Endothelial cell of umbilical vein (primary cell): Measurements from ENCODE around the gene ARMC5. TPM values are rescaled to one million over a fixed set of nuclear protein-coding genes. Genes with fewer than 3 reads are reported as not detected.

Source experiments
- BruUV-seq: library from RNA; stranded (reverse); fragments of 400-500 nt; replicated peaks from 2 replicates; lab custom pipeline; 2021; lab: Mats Ljungman, UMichigan
- CTCF ChIA-PET: fragments of 300-600, 350-600 bp; sonication (Branson Sonifier 250); formaldehyde crosslinking; loops from one replicate; lab custom pipeline; 2021; ENCODE audit warnings: antibody characterized with exemption, inconsistent platforms; lab: Charles Lee
- POLR2A ChIA-PET: fragments of 300-600, 350-600 bp; sonication (Branson Sonifier 250); formaldehyde crosslinking; loops from one replicate; lab custom pipeline; 2021; ENCODE audit warnings: antibody characterized with exemption, inconsistent platforms; lab: Charles Lee
- DNase-seq: peaks from one replicate; pipeline ENCODE4 v3.0.0-alpha.2; 2011; ENCODE audit warnings: low read depth, low spot score
- FAIRE-seq: peaks from 2 replicates; lab custom pipeline; 2011; peaks lifted over from hg19 to GRCh38; lab: Jason Lieb, UNC
- H2AFZ ChIP-seq: 2 replicates; pipeline ENCODE4 v1.6.0; 2012; ENCODE audit warnings: low read depth, low read length, control low read depth, inconsistent platforms
- H3K27ac ChIP-seq: 2 replicates; pipeline ENCODE4 v1.5.1; 2011; ENCODE audit warnings: low read depth, mild to moderate bottlenecking, control low read depth, low read length, moderate library complexity; ENCODE audit not compliant: insufficient read depth
- H3K27me3 ChIP-seq, 2 experiments: 2 replicates each; pipeline versions ENCODE4 v1.6.0 to v1.6.1; 2011; ENCODE audit warnings: low read length in 2 of 2, mixed read lengths in 1 of 2; ENCODE audit not compliant: control insufficient read depth in 2 of 2, insufficient read depth in 2 of 2
- H3K36me3 ChIP-seq, 2 experiments: 2 replicates in 1 of 2; 3 replicates in 1 of 2; pipeline ENCODE4 v1.5.1; 2011; ENCODE audit warnings: low read length in 2 of 2, mild to moderate bottlenecking in 1 of 2, moderate library complexity in 1 of 2; ENCODE audit not compliant: control insufficient read depth in 2 of 2, insufficient read depth in 2 of 2; ENCODE audit errors: extremely low read depth in 1 of 2
- H3K4me1 ChIP-seq: 3 replicates; pipeline ENCODE4 v1.5.1; 2011; ENCODE audit warnings: mild to moderate bottlenecking, low read length; ENCODE audit not compliant: control insufficient read depth, insufficient read depth; ENCODE audit errors: extremely low read depth
- H3K4me2 ChIP-seq: 2 replicates; pipeline ENCODE4 v1.6.1; 2011; ENCODE audit warnings: low read length, control low read depth, mixed read lengths; ENCODE audit not compliant: insufficient read depth
- H3K4me3 ChIP-seq, 3 experiments: fragments of 200-600 bp in 1 of 3; sonication (generic), shearing (Covaris generic) in 1 of 3; replicated peaks in 1 of 3; 2 replicates each; pipeline ENCODE4 v1.5.1; 2011 to 2016; ENCODE audit warnings: control low read depth in 3 of 3, low read length in 3 of 3, mild to moderate bottlenecking in 2 of 3, inconsistent platforms in 1 of 3, low read depth in 1 of 3, moderate library complexity in 1 of 3; ENCODE audit not compliant: insufficient read depth in 1 of 3
- H3K79me2 ChIP-seq: 2 replicates; pipeline ENCODE4 v1.6.0; 2012; ENCODE audit warnings: low read length, inconsistent platforms; ENCODE audit not compliant: control insufficient read depth, insufficient read depth
- H3K9ac ChIP-seq: replicated peaks from 2 replicates; pipeline ENCODE3; 2011; ENCODE audit warnings: low read length, control low read depth; ENCODE audit not compliant: insufficient read depth; ENCODE audit errors: extremely low read depth
- H3K9me1 ChIP-seq: replicated peaks from 3 replicates; pipeline ENCODE4 v1.6.0; 2011; ENCODE audit warnings: mild to moderate bottlenecking, low read length; ENCODE audit not compliant: control insufficient read depth, insufficient read depth; ENCODE audit errors: extremely low read depth
- H3K9me3 ChIP-seq: replicated peaks from 2 replicates; pipeline ENCODE4 v1.5.1; 2012; ENCODE audit warnings: low read length, inconsistent platforms; ENCODE audit not compliant: control insufficient read depth, insufficient read depth
- H4K20me1 ChIP-seq: replicated peaks from 2 replicates; pipeline ENCODE3; 2011; ENCODE audit warnings: mild to moderate bottlenecking, low read length; ENCODE audit not compliant: control insufficient read depth, insufficient read depth; ENCODE audit errors: extremely low read depth
- EZH2 ChIP-seq: IDR thresholded peaks from 2 replicates; pipeline ENCODE4 v1.6.1; 2012; ENCODE audit warnings: borderline replicate concordance, low read depth, mild to moderate bottlenecking, moderate library complexity, low read length, inconsistent platforms; ENCODE audit not compliant: severe bottlenecking
- FOS ChIP-seq: IDR thresholded peaks from 2 replicates; pipeline ENCODE4 v1.6.1; 2011; ENCODE audit warnings: mild to moderate bottlenecking, low read length, moderate library complexity, borderline replicate concordance; ENCODE audit not compliant: insufficient read depth
- GATA2 ChIP-seq: IDR thresholded peaks from 2 replicates; pipeline ENCODE4 v1.7.0; 2011; ENCODE audit warnings: low read depth, mild to moderate bottlenecking, moderate library complexity, mixed read lengths, low read length; ENCODE audit not compliant: insufficient read length, insufficient read depth
- JUN ChIP-seq: IDR thresholded peaks from 2 replicates; pipeline ENCODE4 v1.6.1; 2011; ENCODE audit warnings: borderline replicate concordance, low read depth; ENCODE audit not compliant: insufficient read length, insufficient read depth
- MYC ChIP-seq: IDR thresholded peaks from one replicate; pipeline ENCODE4 v1.6.1; 2011; ENCODE audit warnings: mild to moderate bottlenecking, low read depth, low read length
- POLR2A ChIP-seq: IDR thresholded peaks from 2 replicates; pipeline ENCODE4 v1.6.1; 2012; ENCODE audit warnings: low read depth, mild to moderate bottlenecking, control low read depth, low read length
- POLR2AphosphoS5 ChIP-seq: IDR thresholded peaks from 2 replicates; pipeline ENCODE4 v1.6.1; 2012; ENCODE audit warnings: low read depth, mild to moderate bottlenecking, control low read depth, low read length, moderate library complexity; ENCODE audit not compliant: insufficient read depth
- dilution Hi-C: fragments of 300-500 bp; cut with MboI; formaldehyde crosslinking; loops from one replicate; pipeline ENCODE4 v1.15.0; 2019; ENCODE audit warnings: low sequenced_read_pairs; ENCODE audit not compliant: extremely low pct_ligation_motif_present
- intact Hi-C: fragments of 100-400 bp; cut with micrococcal nuclease; formaldehyde crosslinking; loops from one replicate; pipeline ENCODE4 v1.10.0; 2022
- polyA plus RNA-seq, 4 experiments: library from polyadenylated mRNA; depleted of rRNA in 3 of 4; stranded (reverse) in 3 of 4; unstranded in 1 of 4; fragments of >200 nt; gene quantifications; 2 replicates each; pipeline versions ENCODE4 v1.2.1 to v1.2.3, GENCODE V29; 2011 to 2012; ENCODE audit warnings: missing spikeins in 1 of 4
- total RNA-seq: library from RNA; stranded (reverse); gene quantifications from 2 replicates; pipeline ENCODE4 v1.2.3, GENCODE V29; 2021
- TF ChIP-seq, protein P1 (sequence below): IDR thresholded peaks from 2 replicates; pipeline ENCODE4 v1.6.1; 2011; ENCODE audit not compliant: insufficient read depth, insufficient read length
- TF ChIP-seq, protein P2 (sequence below), 2 donors: IDR thresholded peaks; 1 replicate in 1 of 2; 2 replicates in 1 of 2; pipeline ENCODE4 v1.5.1; 2011; ENCODE audit warnings: low read length in 2 of 2, mild to moderate bottlenecking in 2 of 2, moderate library complexity in 2 of 2, control low read depth in 1 of 2, inconsistent platforms in 1 of 2, low read depth in 1 of 2; ENCODE audit not compliant: insufficient read depth in 1 of 2; ENCODE audit errors: extremely low read depth in 1 of 2

The ARMC5 gene
- total and polyA plus RNA-seq, 2 donors (not counting 3 experiments of a cell fraction or from before 2014, with no cell fraction given), result 17.3 to 18.8 TPM

DNA sequence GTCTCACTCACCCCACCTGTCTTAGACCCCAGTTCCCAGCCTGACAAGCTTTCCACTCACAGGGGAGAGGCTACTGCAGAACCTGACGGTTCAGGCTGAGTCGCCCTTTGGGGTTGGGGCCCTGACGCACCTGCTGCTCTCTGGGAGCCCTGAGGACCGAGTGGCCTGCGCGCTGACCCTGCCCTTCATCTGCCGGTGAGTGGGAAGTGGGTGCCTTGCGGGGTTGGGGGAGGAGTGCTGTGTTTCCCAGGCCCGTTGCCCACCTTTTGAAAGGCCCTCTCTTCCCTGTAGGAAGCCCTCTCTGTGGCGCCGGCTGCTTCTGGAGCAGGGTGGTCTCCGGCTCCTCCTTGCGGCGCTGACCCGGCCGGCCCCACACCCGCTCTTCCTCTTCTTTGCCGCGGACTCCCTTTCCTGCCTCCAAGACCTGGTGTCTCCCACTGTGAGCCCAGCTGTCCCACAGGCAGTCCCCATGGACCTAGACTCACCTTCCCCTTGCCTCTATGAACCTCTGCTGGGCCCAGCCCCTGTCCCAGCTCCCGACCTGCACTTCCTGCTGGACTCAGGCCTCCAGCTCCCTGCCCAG, 6.6 kb downstream of the ARMC5 start:
- Histone ChIP-seq H4K20me1 (no peaks in the 10 kb centered on the region), H3K9me1 (no peaks in the 10 kb centered on the region), H3K27ac (no peak overlapping the region), H3K9ac (no peak overlapping the region), H3K36me3 (peaks cover 6 to 27% of the 10 kb centered on the region in 2 experiments), H3K79me2 (peaks cover 4% of the 10 kb centered on the region), H3K9me3 (no peaks in the 10 kb centered on the region), H3K4me1 (peaks cover under 1% of the 10 kb centered on the region), H2AFZ (no peak overlapping the region), H3K27me3 (no peaks in the 10 kb centered on the region), H3K4me3 (no peak overlapping the region), H3K4me2 (no peak overlapping the region)
- ChIA-PET CTCF (no interaction called here), POLR2A (no interaction called here)
- TF ChIP-seq GATA2, result no peak
- no peak for TF ChIP-seq POLR2AphosphoS5
- TF ChIP-seq JUN, result no peak
- TF ChIP-seq POLR2A, result no peak
- no peak for TF ChIP-seq FOS
- no peak for TF ChIP-seq EZH2
- TF ChIP-seq, protein P1, sequence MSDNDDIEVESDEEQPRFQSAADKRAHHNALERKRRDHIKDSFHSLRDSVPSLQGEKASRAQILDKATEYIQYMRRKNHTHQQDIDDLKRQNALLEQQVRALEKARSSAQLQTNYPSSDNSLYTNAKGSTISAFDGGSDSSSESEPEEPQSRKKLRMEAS, result no peak
- TF ChIP-seq, protein P2, sequence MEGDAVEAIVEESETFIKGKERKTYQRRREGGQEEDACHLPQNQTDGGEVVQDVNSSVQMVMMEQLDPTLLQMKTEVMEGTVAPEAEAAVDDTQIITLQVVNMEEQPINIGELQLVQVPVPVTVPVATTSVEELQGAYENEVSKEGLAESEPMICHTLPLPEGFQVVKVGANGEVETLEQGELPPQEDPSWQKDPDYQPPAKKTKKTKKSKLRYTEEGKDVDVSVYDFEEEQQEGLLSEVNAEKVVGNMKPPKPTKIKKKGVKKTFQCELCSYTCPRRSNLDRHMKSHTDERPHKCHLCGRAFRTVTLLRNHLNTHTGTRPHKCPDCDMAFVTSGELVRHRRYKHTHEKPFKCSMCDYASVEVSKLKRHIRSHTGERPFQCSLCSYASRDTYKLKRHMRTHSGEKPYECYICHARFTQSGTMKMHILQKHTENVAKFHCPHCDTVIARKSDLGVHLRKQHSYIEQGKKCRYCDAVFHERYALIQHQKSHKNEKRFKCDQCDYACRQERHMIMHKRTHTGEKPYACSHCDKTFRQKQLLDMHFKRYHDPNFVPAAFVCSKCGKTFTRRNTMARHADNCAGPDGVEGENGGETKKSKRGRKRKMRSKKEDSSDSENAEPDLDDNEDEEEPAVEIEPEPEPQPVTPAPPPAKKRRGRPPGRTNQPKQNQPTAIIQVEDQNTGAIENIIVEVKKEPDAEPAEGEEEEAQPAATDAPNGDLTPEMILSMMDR (IDR thresholded peaks at IDR 0.05; ENCODE audit: extremely low read depth in 1 of 2, insufficient read depth in 1 of 2, low read depth in 1 of 2, low read length in 2 of 2), result no peak
- TF ChIP-seq MYC, result no peak
- FAIRE-seq, result no peak
- DNase-seq, result no peak
- no TSS peak for BruUV-seq
- intact Hi-C loops, result no loop called here
- dilution Hi-C loops, result no loop called here
